DND-41 (cell line): ENCODE results near the gene NUDT2.

ENCODE experiments used
- ATAC-seq: fragments of 200-7000 bp; cut with Tn5 transposase; 3 replicates; pipeline ENCODE4 v1.9.1; 2021; ENCODE audit warnings: low read depth; ENCODE audit not compliant: insufficient read depth
- DNase-seq: peaks from one replicate; pipeline ENCODE4 v3.0.0-alpha.2; 2020
- H2AFZ ChIP-seq: 2 replicates; pipeline ENCODE4 v1.6.0; 2012; ENCODE audit warnings: low read depth, low read length
- H3K27ac ChIP-seq: 2 replicates; pipeline ENCODE4 v1.5.1; 2012; ENCODE audit warnings: low read length, inconsistent platforms
- H3K27me3 ChIP-seq: fragments of 200-600 bp; sonication (generic); 2 replicates; pipeline ENCODE4 v1.6.0; 2012; ENCODE audit warnings: low read length, mild to moderate bottlenecking, inconsistent platforms; ENCODE audit not compliant: insufficient read depth, poor library complexity
- H3K36me3 ChIP-seq: 2 replicates; pipeline ENCODE4 v1.5.1; 2012; ENCODE audit warnings: low read length, inconsistent platforms; ENCODE audit not compliant: insufficient read depth
- H3K4me1 ChIP-seq: 2 replicates; pipeline ENCODE4 v1.5.1; 2012; ENCODE audit warnings: mild to moderate bottlenecking, low read length; ENCODE audit not compliant: insufficient read depth
- H3K4me2 ChIP-seq: 2 replicates; pipeline ENCODE4 v1.6.0; 2012; ENCODE audit warnings: mild to moderate bottlenecking, moderate library complexity, low read length, inconsistent platforms; ENCODE audit not compliant: insufficient read depth
- H3K4me3 ChIP-seq, 2 experiments: fragments of 200-600 bp in 1 of 2; shearing (Covaris generic) in 1 of 2; 2 replicates each; pipeline ENCODE4 v1.5.1; 2012 to 2016; ENCODE audit warnings: inconsistent platforms in 2 of 2, low read length in 2 of 2, mild to moderate bottlenecking in 2 of 2, low read depth in 1 of 2, moderate library complexity in 1 of 2
- H3K79me2 ChIP-seq: 2 replicates; pipeline ENCODE4 v1.6.0; 2012; ENCODE audit warnings: low read length, inconsistent platforms; ENCODE audit not compliant: insufficient read depth
- H3K9ac ChIP-seq: 2 replicates; pipeline ENCODE4 v1.6.0; 2012; ENCODE audit warnings: low read depth, mild to moderate bottlenecking, inconsistent platforms, low read length, moderate library complexity
- H3K9me3 ChIP-seq: 2 replicates; pipeline ENCODE4 v1.5.1; 2012; ENCODE audit warnings: low read length, moderate library complexity, mild to moderate bottlenecking, inconsistent platforms; ENCODE audit not compliant: insufficient read depth, severe bottlenecking
- H4K20me1 ChIP-seq: 2 replicates; pipeline ENCODE4 v1.6.0; 2012; ENCODE audit warnings: low read length; ENCODE audit not compliant: insufficient read depth
- CTCF ChIP-seq: IDR thresholded peaks from 2 replicates; pipeline ENCODE4 v1.5.1; 2012; ENCODE audit warnings: borderline replicate concordance, low read length, moderate library complexity, mild to moderate bottlenecking; ENCODE audit not compliant: poor library complexity, severe bottlenecking; ENCODE audit errors: extremely low read depth
- EZH2 ChIP-seq: IDR thresholded peaks from 3 replicates; pipeline ENCODE4 v1.6.1; 2012; ENCODE audit warnings: borderline replicate concordance, low read depth, mild to moderate bottlenecking, moderate library complexity, low read length, inconsistent platforms; ENCODE audit not compliant: severe bottlenecking

The NUDT2 gene

GRCh38 chr9:34343605-34344004 is 14.2 kb downstream of the NUDT2 start:
- DNase-seq (no peak), ATAC-seq (no peak)
- TF ChIP-seq EZH2 (no peak), CTCF (no peak)
- no peaks in the 10 kb centered on the region; the same call in 1 of the 2 replicates for H4K20me1 ChIP-seq
- no peaks in the 10 kb centered on the region for H3K9me3 ChIP-seq
- no peaks in the 10 kb centered on the region for H3K79me2 ChIP-seq
- no peak overlapping the region for H3K27ac ChIP-seq
- no peak overlapping the region for H2AFZ ChIP-seq
- H3K27me3 ChIP-seq = no peaks in the 10 kb centered on the region
- no peak overlapping the region for H3K9ac ChIP-seq
- no peaks in the 10 kb centered on the region for H3K4me1 ChIP-seq
- H3K4me2 ChIP-seq = no peak overlapping the region
- H3K4me3 ChIP-seq = no peak overlapping the region
- H3K36me3 ChIP-seq = peaks cover 35% of the 10 kb centered on the region

- Histone ChIP-seq H3K27ac (no peak overlapping the region), H4K20me1 (no peaks in the 10 kb centered on the region), H3K4me1 (no peaks in the 10 kb centered on the region), H3K27me3 (no peaks in the 10 kb centered on the region), H3K9me3 (no peaks in the 10 kb centered on the region), H3K4me2 (no peak overlapping the region), H3K36me3 (peaks cover 13% of the 10 kb centered on the region), H3K9ac (no peak overlapping the region), H2AFZ (no peak overlapping the region), H3K4me3 (no peak overlapping the region), H3K79me2 (no peaks in the 10 kb centered on the region)
- ATAC-seq (no peak), DNase-seq (no peak)
- no peak for TF ChIP-seq EZH2
- TF ChIP-seq CTCF = no peak
These were observed 17.8 kb downstream of the NUDT2 start for GRCh38 chr9:34346873-34347799.

- Histone ChIP-seq H3K4me2 (no peak overlapping the region), H3K9me3 (no peaks in the 10 kb centered on the region), H3K27ac (no peak overlapping the region), H3K36me3 (peaks cover 13% of the 10 kb centered on the region), H3K9ac (no peak overlapping the region), H3K4me1 (no peaks in the 10 kb centered on the region), H2AFZ (no peak overlapping the region), H3K4me3 (no peak overlapping the region), H3K27me3 (no peaks in the 10 kb centered on the region), H4K20me1 (no peaks in the 10 kb centered on the region), H3K79me2 (no peaks in the 10 kb centered on the region)
- DNase-seq (no peak), ATAC-seq (no peak)
- TF ChIP-seq EZH2 (no peak), CTCF (no peak)
These were observed 18.4 kb downstream of the NUDT2 start for GRCh38 chr9:34347800-34348158.
